Parathyroid adenoma (tissue), 2 donors: Measurements from ENCODE around the gene PTPRJ.

Experiments
- H2AFZ ChIP-seq: fragments of 300-600 bp; sonication (generic); one replicate; pipeline ENCODE4 v1.7.0; 2017; ENCODE audit warnings: antibody characterized with exemption, mild to moderate bottlenecking
- H3K27ac ChIP-seq: fragments of 300-600 bp; sonication (generic); one replicate; pipeline ENCODE4 v1.7.0; 2017
- H3K27me3 ChIP-seq: fragments of 300-600 bp; sonication (generic); one replicate; pipeline ENCODE4 v1.7.0; 2017; ENCODE audit warnings: low read length; ENCODE audit not compliant: control insufficient read depth, insufficient read depth
- H3K36me3 ChIP-seq: fragments of 300-600 bp; sonication (generic); one replicate; pipeline ENCODE4 v1.7.0; 2017; ENCODE audit warnings: low read length; ENCODE audit not compliant: control insufficient read depth, insufficient read depth
- H3K4me1 ChIP-seq: fragments of 300-600 bp; sonication (generic); one replicate; pipeline ENCODE4 v1.7.0; 2017; ENCODE audit warnings: control low read depth
- H3K4me2 ChIP-seq: fragments of 300-600 bp; sonication (generic); one replicate; pipeline ENCODE4 v1.7.0; 2017; ENCODE audit warnings: low read length
- H3K4me3 ChIP-seq: fragments of 300-600 bp; sonication (generic); one replicate; pipeline ENCODE4 v1.7.0; 2017; ENCODE audit warnings: low read depth, low read length
- H3K79me2 ChIP-seq: fragments of 300-600 bp; sonication (generic); one replicate; pipeline ENCODE4 v1.7.0; 2017; ENCODE audit warnings: control low read depth
- H3K9ac ChIP-seq: fragments of 300-600 bp; sonication (generic); one replicate; pipeline ENCODE4 v1.7.0; 2017; ENCODE audit warnings: mild to moderate bottlenecking
- H3K9me3 ChIP-seq: fragments of 300-600 bp; sonication (generic); one replicate; pipeline ENCODE4 v1.7.0; 2017; ENCODE audit warnings: low read length; ENCODE audit not compliant: control insufficient read depth
- CTCF ChIP-seq: fragments of 300-600 bp; sonication (generic); IDR thresholded peaks from one replicate; pipeline ENCODE4 v1.7.0; 2017; ENCODE audit warnings: antibody characterized with exemption, mild to moderate bottlenecking
- donor health status: primary hyperparathyroidism.

PTPRJ gene

DNA sequence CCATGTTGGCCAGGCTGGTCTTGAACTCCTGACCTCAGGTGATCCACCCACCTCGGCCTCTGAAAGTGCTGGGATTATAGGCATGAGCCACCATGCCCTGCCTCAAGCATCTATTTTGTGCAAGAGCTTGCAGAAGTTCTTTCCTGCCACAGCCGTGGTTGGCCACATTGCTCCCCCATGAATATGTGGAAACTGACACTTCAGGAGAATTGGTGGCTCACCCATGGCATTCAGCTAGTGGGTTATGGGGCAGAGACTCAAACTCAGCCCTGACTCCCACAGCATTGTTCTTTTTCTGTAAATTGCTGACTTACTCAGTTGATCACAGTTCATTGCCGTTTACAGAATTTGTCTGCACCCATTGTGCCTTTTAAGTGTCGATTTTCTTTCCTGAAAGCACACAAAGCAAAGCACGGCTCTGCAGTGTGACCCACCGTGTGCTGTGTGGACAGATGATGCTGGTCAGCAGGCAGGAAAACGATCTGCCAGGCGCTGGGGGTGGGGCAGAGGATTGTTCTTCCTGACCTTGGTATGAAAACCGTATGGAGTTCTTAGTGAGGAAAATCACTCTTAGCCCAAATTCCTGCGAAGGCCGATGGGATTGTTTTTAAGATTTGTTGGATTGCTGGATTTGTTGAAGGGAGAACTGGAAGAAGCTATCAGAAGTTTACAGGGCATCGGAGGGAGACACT, 115.6 kb downstream of the PTPRJ start:
- no peaks in the 10 kb centered on the region for H3K4me1 ChIP-seq
- TF ChIP-seq CTCF, result no peak
- no peak overlapping the region for H3K27ac ChIP-seq
- no peaks in the 10 kb centered on the region for H3K9me3 ChIP-seq
- H2AFZ ChIP-seq, result no peak overlapping the region
- H3K36me3 ChIP-seq, result no peaks in the 10 kb centered on the region
- H3K79me2 ChIP-seq, result peaks cover 3% of the 10 kb centered on the region
- H3K4me2 ChIP-seq, result no peak overlapping the region
- H3K27me3 ChIP-seq, result no peaks in the 10 kb centered on the region
- H3K9ac ChIP-seq, result no peak overlapping the region
- H3K4me3 ChIP-seq, result no peak overlapping the region

GRCh38 chr11:48096588-48097525, 116.5 kb downstream of the PTPRJ start:
- Histone ChIP-seq H3K9ac (no peak overlapping the region), H3K4me2 (no peak overlapping the region), H3K27me3 (no peaks in the 10 kb centered on the region), H3K9me3 (no peaks in the 10 kb centered on the region), H3K27ac (no peak overlapping the region), H3K36me3 (no peaks in the 10 kb centered on the region), H2AFZ (no peak overlapping the region), H3K4me1 (no peaks in the 10 kb centered on the region), H3K4me3 (no peak overlapping the region), H3K79me2 (peaks cover 3% of the 10 kb centered on the region)
- no peak for TF ChIP-seq CTCF

- Histone ChIP-seq H3K79me2 (peaks cover 3% of the 10 kb centered on the region), H3K4me1 (no peaks in the 10 kb centered on the region), H3K4me3 (no peak overlapping the region), H3K9me3 (no peaks in the 10 kb centered on the region), H3K9ac (no peak overlapping the region), H3K27ac (no peak overlapping the region), H3K4me2 (no peak overlapping the region), H2AFZ (no peak overlapping the region), H3K27me3 (no peaks in the 10 kb centered on the region), H3K36me3 (no peaks in the 10 kb centered on the region)
- no peak for TF ChIP-seq CTCF
These were observed 117.7 kb downstream of the PTPRJ start for GRCh38 chr11:48098024-48098423.

DNA sequence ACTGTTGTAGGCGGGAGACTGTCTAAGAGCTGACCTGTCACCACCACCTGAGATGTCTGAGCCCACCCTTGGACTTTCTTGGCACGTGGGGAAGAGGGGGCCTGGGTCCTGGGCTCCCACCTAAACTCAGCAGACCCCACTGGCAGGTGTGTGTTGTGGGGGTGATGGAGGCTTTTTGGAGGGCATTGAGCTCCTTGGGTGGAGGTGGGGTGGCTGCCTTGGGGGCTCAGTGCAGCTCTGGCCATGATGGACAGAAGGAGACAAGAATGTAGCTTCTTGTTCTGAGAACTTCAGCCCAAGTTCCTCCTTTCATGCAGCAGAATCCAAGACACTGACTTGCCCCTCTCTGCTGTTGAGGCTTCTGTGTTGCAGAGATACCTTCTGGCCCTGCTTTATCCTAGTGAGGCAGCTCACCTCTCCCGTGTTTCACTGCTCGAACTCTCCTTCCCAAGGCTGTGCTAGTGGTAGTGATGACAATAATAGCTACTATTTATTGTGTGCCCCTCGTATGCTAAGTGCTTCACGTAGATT, 119.6 kb downstream of the PTPRJ start:
- no peaks in the 10 kb centered on the region for H3K27me3 ChIP-seq
- no peak overlapping the region for H3K27ac ChIP-seq
- H3K9me3 ChIP-seq, result no peaks in the 10 kb centered on the region
- H3K4me1 ChIP-seq, result no peaks in the 10 kb centered on the region
- TF ChIP-seq CTCF, result no peak
- H3K4me2 ChIP-seq, result no peak overlapping the region
- no peak overlapping the region for H3K9ac ChIP-seq
- peaks cover 3% of the 10 kb centered on the region for H3K79me2 ChIP-seq
- no peak overlapping the region for H2AFZ ChIP-seq
- H3K36me3 ChIP-seq, result no peaks in the 10 kb centered on the region
- H3K4me3 ChIP-seq, result no peak overlapping the region
